Esophagus muscularis mucosa (tissue), 3 donors: ENCODE data around the gene MAN1B1.

Experiments
- POLR2A ChIP-seq: fragments of 450-650 bp; IDR thresholded peaks from one replicate; pipeline ENCODE4 v1.6.1; 2017; ENCODE audit warnings: antibody characterized with exemption, moderate library complexity, mild to moderate bottlenecking, low read depth
- POLR2AphosphoS5 ChIP-seq, 2 donors: sonication (generic); formaldehyde crosslinking; IDR thresholded peaks; one replicate each; pipeline ENCODE4 v1.6.1; 2017; ENCODE audit warnings: antibody characterized with exemption in 2 of 2
- TF ChIP-seq, protein P1 (sequence below), 3 experiments: fragments of 200-600 bp in 2 of 3; fragments of 450-650 bp in 1 of 3; sonication (generic) in 2 of 3; IDR thresholded peaks; one replicate each; pipeline ENCODE4 v1.5.1; 2017 to 2019; ENCODE audit warnings: antibody characterized with exemption in 3 of 3, mild to moderate bottlenecking in 2 of 3, moderate library complexity in 1 of 3

DNA sequence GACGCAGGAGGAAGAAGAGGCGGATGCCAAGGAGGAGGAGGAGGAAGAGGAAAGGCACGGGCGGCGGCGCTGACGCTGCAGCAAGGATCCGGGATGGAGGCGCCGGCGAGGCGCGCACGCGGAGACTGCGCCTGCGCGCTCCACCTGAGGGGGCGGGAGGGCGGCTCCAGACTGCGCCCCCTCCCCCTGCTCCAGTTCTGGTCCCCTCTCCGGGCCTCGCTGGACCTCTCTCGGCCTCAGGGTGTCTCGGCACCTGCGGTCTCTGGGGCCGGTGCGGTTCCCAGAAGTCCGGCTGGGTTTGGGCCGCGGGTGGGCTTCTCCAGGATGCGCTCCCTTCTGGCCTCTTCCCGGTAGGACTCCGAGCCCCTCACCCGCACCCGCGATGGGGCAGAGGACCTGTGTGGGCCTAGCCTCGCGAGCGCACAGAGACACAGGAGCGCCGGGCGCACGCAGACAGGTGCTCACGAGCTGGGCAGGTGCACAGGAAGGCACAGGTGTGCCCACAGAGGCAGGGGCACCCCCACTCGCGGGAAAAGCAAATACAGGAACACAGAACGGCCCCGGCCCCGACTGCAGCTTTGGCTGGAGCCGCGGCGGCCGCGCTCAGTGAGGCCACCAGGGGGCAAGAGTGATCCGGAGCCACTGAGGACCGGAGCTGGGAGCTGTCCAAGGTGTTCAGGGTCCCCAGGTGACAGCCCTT is 40.5 kb upstream of the MAN1B1 start, which contains the start of gene NPDC1:
- TF ChIP-seq POLR2AphosphoS5 (IDR thresholded peaks at IDR 0.05) (peak in 1 of 2 donors; percentile 54), POLR2A (no peak)
- TF ChIP-seq, protein P1, sequence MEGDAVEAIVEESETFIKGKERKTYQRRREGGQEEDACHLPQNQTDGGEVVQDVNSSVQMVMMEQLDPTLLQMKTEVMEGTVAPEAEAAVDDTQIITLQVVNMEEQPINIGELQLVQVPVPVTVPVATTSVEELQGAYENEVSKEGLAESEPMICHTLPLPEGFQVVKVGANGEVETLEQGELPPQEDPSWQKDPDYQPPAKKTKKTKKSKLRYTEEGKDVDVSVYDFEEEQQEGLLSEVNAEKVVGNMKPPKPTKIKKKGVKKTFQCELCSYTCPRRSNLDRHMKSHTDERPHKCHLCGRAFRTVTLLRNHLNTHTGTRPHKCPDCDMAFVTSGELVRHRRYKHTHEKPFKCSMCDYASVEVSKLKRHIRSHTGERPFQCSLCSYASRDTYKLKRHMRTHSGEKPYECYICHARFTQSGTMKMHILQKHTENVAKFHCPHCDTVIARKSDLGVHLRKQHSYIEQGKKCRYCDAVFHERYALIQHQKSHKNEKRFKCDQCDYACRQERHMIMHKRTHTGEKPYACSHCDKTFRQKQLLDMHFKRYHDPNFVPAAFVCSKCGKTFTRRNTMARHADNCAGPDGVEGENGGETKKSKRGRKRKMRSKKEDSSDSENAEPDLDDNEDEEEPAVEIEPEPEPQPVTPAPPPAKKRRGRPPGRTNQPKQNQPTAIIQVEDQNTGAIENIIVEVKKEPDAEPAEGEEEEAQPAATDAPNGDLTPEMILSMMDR (IDR thresholded peaks at IDR 0.05): peak; percentile 76 to 85 (median 80)
